ENCODE results near the gene EOLA1. TPM values are rescaled to one million over a fixed set of nuclear protein-coding genes. Genes with fewer than 3 reads are reported as not detected.
"Not testable (repeated sequence)": the region's sequence is repeated elsewhere in the genome, so short reads cannot be mapped to it uniquely, and the experiment has no call there.

EOLA1 gene
- total RNA-seq, 1 experiment from 2014 or later: 12.1 TPM

DNA sequence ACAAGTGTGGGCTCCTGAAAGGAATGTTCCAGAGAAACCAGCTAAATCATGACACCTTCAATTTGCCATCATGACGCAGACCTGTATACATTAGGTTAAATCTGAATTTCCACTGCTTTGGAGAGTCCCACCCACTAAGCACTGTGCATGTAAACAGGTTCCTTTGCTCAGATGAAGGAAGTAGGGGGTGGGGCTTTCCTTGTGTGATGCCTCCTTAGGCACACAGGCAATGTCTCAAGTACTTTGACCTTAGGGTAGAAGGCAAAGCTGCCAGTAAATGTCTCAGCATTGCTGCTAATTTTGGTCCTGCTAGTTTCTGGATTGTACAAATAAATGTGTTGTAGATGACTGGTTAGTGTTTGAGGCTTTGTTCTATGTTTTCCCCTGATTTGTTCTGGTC lies 6.2 kb downstream of the EOLA1 start:
- not testable (repeated sequence) for DNase-seq; H3K36me3 ChIP-seq (replicated peaks; ENCODE audit: control insufficient read depth, insufficient read depth, low read length); H3K4me3 ChIP-seq (ENCODE audit: insufficient read depth, low read depth, low read length); H3K27me3 ChIP-seq (ENCODE audit: control insufficient read depth, insufficient read depth, low read length)

DNA sequence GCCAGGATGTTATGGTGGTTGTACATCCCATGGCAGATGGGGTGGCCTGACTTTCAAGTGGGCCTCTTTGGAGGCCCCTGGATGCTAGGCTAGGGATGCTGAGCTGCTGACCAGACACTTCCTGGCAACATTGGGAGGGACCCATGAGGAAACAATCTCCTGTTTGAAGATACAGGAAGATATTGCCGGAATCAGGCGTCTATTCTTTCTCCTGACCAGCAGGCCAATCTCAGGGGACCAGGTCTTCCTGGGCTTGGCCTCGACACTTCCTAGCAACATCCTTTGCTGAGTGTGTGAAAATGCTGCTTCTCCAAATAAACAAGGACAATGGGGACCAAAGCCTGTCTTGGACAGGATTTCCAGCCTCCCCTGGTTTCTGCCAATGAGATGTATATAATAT lies 7.0 kb downstream of the EOLA1 start:
- not testable (repeated sequence) for H3K4me3 ChIP-seq (ENCODE audit: insufficient read depth, low read depth, low read length); H3K36me3 ChIP-seq (replicated peaks; ENCODE audit: control insufficient read depth, insufficient read depth, low read length); DNase-seq; H3K27me3 ChIP-seq (ENCODE audit: control insufficient read depth, insufficient read depth, low read length)

DNA sequence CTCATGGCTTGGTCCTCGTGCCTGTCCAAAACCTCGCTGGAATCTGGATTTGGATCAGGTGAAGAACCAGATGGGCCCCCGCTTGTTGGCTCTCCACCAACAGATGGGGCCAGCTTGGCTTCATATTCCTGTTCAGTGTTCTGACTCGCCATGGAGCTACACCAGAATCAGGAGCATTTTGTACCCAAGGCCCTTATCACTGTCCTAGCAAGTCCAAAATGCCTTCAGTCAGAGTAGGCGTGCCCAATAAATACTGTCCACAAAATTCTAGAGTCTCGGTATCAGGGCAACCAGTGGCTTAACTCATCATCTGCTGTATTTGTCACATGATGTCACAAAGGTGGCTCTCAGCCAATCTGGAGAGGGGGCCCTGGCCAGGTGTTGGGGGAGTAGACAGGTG lies 8.9 kb downstream of the EOLA1 start, which contains the start of gene HSFX3:
Gene HSFX3 (minus strand): TSS at position 224 of the 400 bp plus-strand sequence. CDS start 72 bp downstream, at position 152.
- not testable (repeated sequence) for DNase-seq; H3K36me3 ChIP-seq (replicated peaks; ENCODE audit: control insufficient read depth, insufficient read depth, low read length); H3K4me3 ChIP-seq (ENCODE audit: insufficient read depth, low read depth, low read length); H3K27me3 ChIP-seq (ENCODE audit: control insufficient read depth, insufficient read depth, low read length)

DNA sequence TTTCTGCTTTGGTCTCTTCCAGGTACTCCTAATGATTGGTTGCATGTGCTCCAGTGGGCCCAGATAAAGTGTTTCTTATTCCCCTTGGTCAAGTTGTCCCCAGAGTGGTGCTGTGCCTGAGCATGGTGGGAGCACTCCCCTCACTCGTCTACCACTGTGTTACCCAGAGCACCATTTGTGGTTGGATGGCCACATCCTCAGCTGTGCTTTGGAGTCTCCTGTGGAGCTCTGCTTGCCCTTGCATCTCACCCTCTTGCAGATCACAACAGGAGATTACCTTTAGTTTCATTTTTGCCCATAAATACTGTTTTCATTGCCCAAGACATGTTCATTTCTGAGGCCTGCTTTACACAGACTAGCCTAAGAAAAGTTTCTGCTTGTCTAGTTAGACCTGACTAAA lies 9.6 kb downstream of the EOLA1 start:
- not testable (repeated sequence) for H3K4me3 ChIP-seq (ENCODE audit: insufficient read depth, low read depth, low read length)

DNA sequence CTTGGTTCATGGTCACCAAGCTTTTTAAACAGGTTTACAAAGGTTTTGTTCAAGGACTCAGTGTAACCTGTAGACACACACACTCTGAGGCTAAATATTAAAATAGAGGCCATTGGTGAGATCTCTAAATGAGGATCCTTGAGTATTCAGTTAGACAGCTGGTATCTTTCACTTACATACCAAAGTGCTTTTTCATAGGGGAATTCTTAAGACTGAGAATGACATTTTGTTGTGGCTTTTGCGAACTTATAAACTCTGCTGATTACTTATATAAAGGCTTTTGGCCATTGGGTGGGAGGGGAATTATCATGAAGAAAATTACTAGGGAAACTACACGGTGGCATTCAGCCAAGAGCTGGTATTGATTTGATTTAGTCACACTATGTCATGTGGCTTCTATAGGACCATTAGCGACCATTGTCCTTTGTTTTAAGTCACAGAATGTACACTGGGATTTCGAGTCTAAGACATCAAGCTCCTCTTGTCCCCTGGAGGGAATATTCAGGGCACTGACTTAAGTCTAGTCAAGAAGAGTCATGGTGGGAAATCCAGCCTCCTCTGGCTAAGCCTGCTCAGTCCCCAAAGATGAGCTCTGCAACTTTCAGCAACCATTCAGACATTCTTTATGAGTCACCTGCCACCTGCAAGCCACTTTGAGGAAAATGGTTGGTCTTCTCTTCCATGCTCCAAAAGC lies 10.6 kb downstream of the EOLA1 start:
- DNase-seq; H3K4me3 ChIP-seq (ENCODE audit: insufficient read depth, low read depth, low read length); H3K36me3 ChIP-seq (replicated peaks; ENCODE audit: control insufficient read depth, insufficient read depth, low read length); H3K27me3 ChIP-seq (ENCODE audit: control insufficient read depth, insufficient read depth, low read length): not testable (repeated sequence)

More for the DNA sequence above, 9.6 kb downstream of the EOLA1 start:
- H3K27me3 ChIP-seq (ENCODE audit: control insufficient read depth, insufficient read depth, low read length); H3K36me3 ChIP-seq (replicated peaks; ENCODE audit: control insufficient read depth, insufficient read depth, low read length); DNase-seq: not testable (repeated sequence)

DNA sequence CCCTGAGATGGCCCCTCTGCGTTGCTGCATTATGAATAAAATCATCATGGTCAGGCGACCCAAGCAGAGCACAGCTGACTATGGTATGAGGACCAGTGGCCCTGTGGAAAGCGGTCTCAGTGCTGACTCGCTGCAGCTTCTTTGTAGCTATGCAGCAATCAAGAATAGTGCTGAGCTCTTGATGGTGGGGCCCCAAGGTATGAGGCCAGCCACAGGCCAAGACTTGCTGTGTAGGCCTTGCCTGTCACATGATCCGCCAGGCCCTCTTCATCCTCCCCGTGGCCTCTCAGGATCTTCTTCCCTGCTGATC lies 11.1 kb downstream of the EOLA1 start:
- not testable (repeated sequence) for H3K36me3 ChIP-seq (replicated peaks; ENCODE audit: control insufficient read depth, insufficient read depth, low read length); H3K27me3 ChIP-seq (ENCODE audit: control insufficient read depth, insufficient read depth, low read length); DNase-seq; H3K4me3 ChIP-seq (ENCODE audit: insufficient read depth, low read depth, low read length)

DNA sequence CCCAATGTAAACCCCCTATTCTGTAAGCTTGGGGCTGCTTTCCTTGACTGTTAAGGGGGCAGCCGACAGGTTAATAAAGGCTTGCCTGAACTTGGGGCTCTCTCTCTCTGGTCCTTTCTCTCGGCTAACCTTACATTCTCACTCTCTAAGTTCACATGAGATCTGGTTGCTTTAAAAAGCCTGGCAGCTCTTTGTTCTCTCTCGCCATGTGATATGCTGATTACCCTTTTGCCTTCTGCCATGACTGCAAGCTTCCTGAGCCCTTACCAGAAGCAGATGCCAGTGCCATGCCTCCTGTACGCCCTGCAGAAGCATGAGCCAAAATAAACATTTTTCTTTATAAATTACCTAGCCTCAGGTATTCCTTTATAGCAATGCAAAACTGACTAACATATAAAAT lies 14.4 kb downstream of the EOLA1 start:
- H3K4me3 ChIP-seq (ENCODE audit: insufficient read depth, low read depth, low read length); H3K36me3 ChIP-seq (replicated peaks; ENCODE audit: control insufficient read depth, insufficient read depth, low read length); DNase-seq; H3K27me3 ChIP-seq (ENCODE audit: control insufficient read depth, insufficient read depth, low read length): not testable (repeated sequence)

DNA sequence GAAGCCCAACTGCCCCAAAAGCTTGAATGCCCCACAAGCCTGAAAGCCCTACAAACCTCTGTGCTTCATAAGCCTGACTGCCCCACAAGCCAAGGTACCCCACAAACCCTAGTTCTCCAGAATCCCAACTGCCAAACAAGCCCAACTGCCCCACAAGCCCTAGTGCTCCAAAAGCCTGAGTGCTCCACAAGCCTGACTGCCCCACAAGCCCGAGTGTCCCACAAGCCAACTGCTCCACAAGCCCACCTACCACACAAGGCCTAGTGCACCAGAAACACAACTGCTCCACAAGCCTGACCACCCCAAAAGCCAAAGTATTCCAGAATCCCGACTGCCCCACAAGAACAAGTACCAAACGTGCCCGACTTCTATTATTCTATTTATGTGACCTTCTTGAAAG lies 22.5 kb downstream of the EOLA1 start:
- Histone ChIP-seq H3K4me3 (ENCODE audit: insufficient read depth, low read depth, low read length) (no peak overlapping the region), H3K36me3 (replicated peaks; ENCODE audit: control insufficient read depth, insufficient read depth, low read length) (no peaks in the 10 kb centered on the region), H3K27me3 (ENCODE audit: control insufficient read depth, insufficient read depth, low read length) (no peaks in the 10 kb centered on the region)
- no peak for DNase-seq

DNA sequence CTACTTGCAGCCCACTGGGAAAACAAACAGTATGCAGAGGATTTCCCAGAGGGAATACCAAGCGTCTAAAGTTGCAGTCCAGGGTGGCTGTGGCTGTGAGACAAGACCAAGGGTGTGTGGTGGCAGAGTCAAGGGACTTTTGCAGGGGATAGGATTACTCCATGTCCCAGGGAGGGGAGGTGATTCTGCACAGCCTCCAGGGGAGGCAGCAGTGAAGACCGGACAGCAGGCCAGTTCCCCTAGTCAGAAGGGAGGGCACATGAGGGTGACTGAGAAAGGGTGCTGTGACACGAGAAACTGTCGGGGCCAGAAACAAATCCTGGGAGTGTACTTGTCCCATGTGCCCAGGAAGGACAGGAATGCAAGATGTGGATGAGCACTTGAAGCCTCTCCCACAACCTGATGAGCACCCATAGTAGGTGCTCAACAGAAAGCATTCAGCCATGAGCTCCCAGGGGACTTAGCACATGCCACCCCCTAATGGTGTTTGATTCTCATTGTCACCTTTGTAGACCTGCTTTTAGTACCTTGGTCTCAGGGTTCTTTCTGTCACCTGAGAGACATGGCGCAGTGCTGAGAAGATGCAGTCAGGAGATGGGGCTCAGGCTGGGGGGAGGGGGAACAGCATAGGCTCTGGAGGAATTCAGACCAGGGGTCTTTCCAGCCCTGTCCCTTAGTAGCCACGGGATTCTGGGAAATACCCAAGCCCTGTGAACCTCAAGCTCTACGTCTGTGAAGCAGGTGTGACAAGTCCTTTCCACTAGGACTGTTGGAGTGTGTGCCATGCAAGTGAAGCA lies 27.0 kb downstream of the EOLA1 start:
- Histone ChIP-seq H3K36me3 (replicated peaks; ENCODE audit: control insufficient read depth, insufficient read depth, low read length) (no peaks in the 10 kb centered on the region), H3K27me3 (ENCODE audit: control insufficient read depth, insufficient read depth, low read length) (no peaks in the 10 kb centered on the region), H3K4me3 (ENCODE audit: insufficient read depth, low read depth, low read length) (no peak overlapping the region)
- DNase-seq: no peak

DNA sequence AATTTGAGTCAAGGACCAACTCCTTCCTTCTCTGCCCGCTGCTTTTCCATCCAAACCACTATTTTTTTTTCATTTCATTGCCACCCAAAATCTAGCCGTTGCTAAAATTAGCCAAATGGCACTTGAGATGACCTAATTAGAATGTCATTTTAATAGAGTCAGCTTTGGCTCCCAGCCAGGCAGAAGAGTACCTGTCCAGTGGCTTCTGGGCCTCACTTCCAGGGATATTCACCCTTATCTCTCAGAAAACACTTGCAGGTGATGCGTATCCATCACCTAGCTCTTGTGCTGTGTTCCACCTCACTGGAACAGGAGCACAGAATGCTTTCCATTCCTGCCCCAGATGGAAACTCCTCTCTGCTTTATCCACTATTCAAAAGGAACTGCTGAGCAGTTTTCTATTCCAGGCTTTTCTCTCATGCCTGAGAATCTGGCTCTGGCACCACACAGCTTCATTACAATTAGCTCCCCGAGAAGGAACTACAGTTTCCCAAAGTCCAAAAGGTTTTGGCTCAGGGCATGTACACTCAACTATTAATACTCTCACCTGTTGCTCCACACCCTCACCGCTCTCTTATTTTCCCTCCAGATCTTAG lies 28.0 kb downstream of the EOLA1 start:
- H3K4me3 ChIP-seq (ENCODE audit: insufficient read depth, low read depth, low read length): no peak overlapping the region
- no peaks in the 10 kb centered on the region for H3K27me3 ChIP-seq (ENCODE audit: control insufficient read depth, insufficient read depth, low read length)
- no peak for DNase-seq
- no peaks in the 10 kb centered on the region for H3K36me3 ChIP-seq (replicated peaks; ENCODE audit: control insufficient read depth, insufficient read depth, low read length)

DNA sequence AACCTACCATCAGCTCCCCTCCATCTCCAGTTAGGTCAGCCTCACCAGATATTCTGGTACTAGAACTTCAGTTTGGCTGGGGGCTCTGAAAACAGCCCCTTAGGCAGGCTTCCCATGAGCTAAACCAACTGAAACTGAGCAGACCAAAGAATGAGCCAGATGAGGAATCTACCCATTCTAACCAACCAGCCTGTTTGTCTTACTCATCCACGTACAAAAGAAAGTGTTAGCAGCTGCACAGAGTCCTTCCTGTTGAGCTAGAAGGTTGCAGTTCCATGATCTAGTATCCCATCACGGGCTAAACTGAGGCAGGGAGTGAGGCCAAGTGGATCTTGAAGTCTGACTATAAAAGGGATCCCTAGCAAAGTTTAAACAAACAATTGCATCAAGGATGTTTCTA lies 29.0 kb downstream of the EOLA1 start:
- Histone ChIP-seq H3K36me3 (replicated peaks; ENCODE audit: control insufficient read depth, insufficient read depth, low read length) (no peaks in the 10 kb centered on the region), H3K27me3 (ENCODE audit: control insufficient read depth, insufficient read depth, low read length) (no peaks in the 10 kb centered on the region), H3K4me3 (ENCODE audit: insufficient read depth, low read depth, low read length) (no peak overlapping the region)
- no peak for DNase-seq

DNA sequence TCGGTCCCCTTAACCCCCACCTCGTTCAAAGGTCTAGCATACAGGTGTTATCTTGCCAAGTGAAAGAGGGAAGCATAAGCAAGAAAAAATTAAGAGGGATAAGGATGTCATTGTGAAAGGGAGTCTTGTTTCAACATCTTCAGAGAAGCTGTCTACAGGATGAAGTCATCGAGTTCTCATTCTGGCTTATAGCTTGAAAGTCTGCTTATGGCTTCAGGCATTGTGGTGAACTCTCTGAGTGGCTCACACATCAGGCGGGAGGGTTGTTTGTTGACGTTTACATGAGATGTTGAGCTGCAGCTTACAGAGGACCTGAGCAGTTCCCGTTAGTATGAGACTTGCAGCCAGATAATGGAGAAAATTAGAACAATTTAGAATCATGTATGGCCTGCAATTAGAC lies 29.9 kb downstream of the EOLA1 start:
- no peak for DNase-seq
- H3K4me3 ChIP-seq (ENCODE audit: insufficient read depth, low read depth, low read length): no peak overlapping the region
- no peaks in the 10 kb centered on the region for H3K36me3 ChIP-seq (replicated peaks; ENCODE audit: control insufficient read depth, insufficient read depth, low read length)
- no peaks in the 10 kb centered on the region for H3K27me3 ChIP-seq (ENCODE audit: control insufficient read depth, insufficient read depth, low read length)

DNA sequence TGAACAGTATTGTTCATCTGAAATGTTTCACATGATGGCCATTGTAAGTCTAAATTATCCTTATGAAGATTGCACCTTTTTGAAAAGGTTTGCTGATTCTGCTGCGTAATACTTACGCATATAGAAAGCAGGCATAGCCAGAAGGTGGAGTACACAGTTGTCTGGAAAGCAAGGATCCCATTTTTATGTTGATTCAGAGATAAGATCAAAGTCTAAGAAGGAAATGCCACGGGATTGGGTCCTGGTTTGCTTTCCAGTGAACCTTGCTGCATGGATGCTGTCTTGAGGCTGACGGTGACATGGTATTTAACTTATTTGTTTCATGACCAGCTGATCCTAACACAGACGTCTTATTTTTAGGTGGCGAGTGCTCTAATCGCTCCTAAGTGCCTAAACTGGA lies 31.0 kb downstream of the EOLA1 start:
- no peak for DNase-seq
- no peaks in the 10 kb centered on the region for H3K36me3 ChIP-seq (replicated peaks; ENCODE audit: control insufficient read depth, insufficient read depth, low read length)
- no peaks in the 10 kb centered on the region for H3K27me3 ChIP-seq (ENCODE audit: control insufficient read depth, insufficient read depth, low read length)
- H3K4me3 ChIP-seq (ENCODE audit: insufficient read depth, low read depth, low read length): no peak overlapping the region

DNA sequence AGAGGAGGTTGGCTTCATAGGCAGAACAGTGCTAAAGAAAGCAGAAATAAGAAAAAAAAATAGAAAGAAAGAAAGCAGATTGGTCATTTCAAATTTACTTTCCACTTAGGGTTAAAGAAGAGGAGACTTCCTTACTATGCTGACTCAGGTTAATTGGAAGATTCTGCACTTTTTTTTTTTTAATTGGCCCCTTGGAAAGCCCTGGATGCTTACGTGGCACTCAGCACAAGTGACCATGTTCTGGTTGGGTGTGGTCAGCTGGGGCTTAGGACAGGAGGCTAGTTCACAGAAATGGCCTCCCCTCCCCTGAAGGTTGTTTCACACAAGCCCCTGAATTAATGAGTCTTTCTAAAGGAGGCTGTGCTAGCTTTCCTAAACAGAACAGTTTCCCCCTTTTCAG lies 31.9 kb downstream of the EOLA1 start:
- Histone ChIP-seq H3K36me3 (replicated peaks; ENCODE audit: control insufficient read depth, insufficient read depth, low read length) (no peaks in the 10 kb centered on the region), H3K4me3 (ENCODE audit: insufficient read depth, low read depth, low read length) (no peak overlapping the region), H3K27me3 (ENCODE audit: control insufficient read depth, insufficient read depth, low read length) (no peaks in the 10 kb centered on the region)
- DNase-seq: no peak

DNA sequence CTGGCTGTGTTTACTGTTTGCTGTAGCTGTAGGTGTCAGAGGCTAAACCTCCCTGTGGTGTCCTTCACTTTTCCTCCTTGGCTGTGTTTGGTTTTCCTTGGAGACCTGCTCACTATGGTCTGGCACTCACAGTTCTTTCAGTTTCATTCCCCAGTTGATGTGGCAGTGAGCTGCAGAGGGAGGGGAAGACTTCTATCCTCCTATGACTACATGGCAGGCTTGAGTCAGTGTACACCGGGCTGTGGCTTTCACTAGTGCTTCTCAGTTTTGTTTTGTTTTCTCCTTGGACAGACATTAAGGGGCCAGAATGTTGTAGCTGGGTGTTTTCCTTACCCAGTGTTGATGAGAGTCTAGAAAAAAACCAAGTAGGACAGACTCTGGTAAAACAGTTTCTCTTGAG lies 32.6 kb downstream of the EOLA1 start:
- not testable (repeated sequence) for H3K36me3 ChIP-seq (replicated peaks; ENCODE audit: control insufficient read depth, insufficient read depth, low read length); H3K27me3 ChIP-seq (ENCODE audit: control insufficient read depth, insufficient read depth, low read length); DNase-seq; H3K4me3 ChIP-seq (ENCODE audit: insufficient read depth, low read depth, low read length)
